HepG2 (cell line): Measurements from ENCODE around the gene GLDC. TPM values are rescaled to one million over a fixed set of nuclear protein-coding genes. Genes with fewer than 3 reads are reported as not detected.

Experiments used
- GZF1 ChIP-seq: sonication (generic); formaldehyde crosslinking; IDR thresholded peaks from 2 replicates; pipeline ENCODE4 v1.5.1; 2020; ENCODE audit warnings: mild to moderate bottlenecking, missing genetic modification reagents
- KLF15 ChIP-seq: sonication (generic); formaldehyde crosslinking; IDR thresholded peaks from 2 replicates; pipeline ENCODE4 v1.8.1; 2023; ENCODE audit warnings: borderline replicate concordance, mild to moderate bottlenecking, inconsistent platforms, missing genetic modification reagents, mixed read lengths
- MIER3 ChIP-seq: IDR thresholded peaks from 2 replicates; pipeline ENCODE4 v1.6.1; 2016; ENCODE audit warnings: missing compliant biosample characterization, borderline replicate concordance
- RBAK ChIP-seq: sonication (generic); formaldehyde crosslinking; IDR thresholded peaks from 2 replicates; pipeline ENCODE4 v1.5.1; 2020; ENCODE audit warnings: mild to moderate bottlenecking, missing genetic modification reagents
- RORA ChIP-seq: sonication (generic); formaldehyde crosslinking; IDR thresholded peaks from 2 replicates; pipeline ENCODE4 v1.5.0; 2020; ENCODE audit warnings: mild to moderate bottlenecking, missing genetic modification reagents, moderate library complexity
- RXRB ChIP-seq: IDR thresholded peaks from 2 replicates; pipeline ENCODE4 v1.6.1; 2016; ENCODE audit warnings: borderline replicate concordance, missing genetic modification reagents, missing compliant biosample characterization
- ZNF282 ChIP-seq: fragments of 450-650 bp; IDR thresholded peaks from 2 replicates; pipeline ENCODE4 v1.6.1; 2018; ENCODE audit not compliant: partially characterized antibody
- ZNF33A ChIP-seq: sonication (generic); formaldehyde crosslinking; IDR thresholded peaks from 2 replicates; pipeline ENCODE4 v1.5.1; 2020; ENCODE audit warnings: missing genetic modification reagents, mild to moderate bottlenecking, moderate library complexity, borderline replicate concordance
- ZNF354B ChIP-seq: sonication (generic); formaldehyde crosslinking; IDR thresholded peaks from 2 replicates; pipeline ENCODE4 v1.8.0; 2022; ENCODE audit warnings: mild to moderate bottlenecking, missing genetic modification reagents
- ZNF367 ChIP-seq: sonication (generic); formaldehyde crosslinking; IDR thresholded peaks from 2 replicates; pipeline ENCODE4 v1.4.0; 2020; ENCODE audit warnings: missing genetic modification reagents, borderline replicate concordance
- ZNF616 ChIP-seq: sonication (generic); formaldehyde crosslinking; IDR thresholded peaks from 2 replicates; pipeline ENCODE4 v1.5.0; 2020; ENCODE audit warnings: low read depth, mild to moderate bottlenecking, missing genetic modification reagents
- ZNF816 ChIP-seq: sonication (generic); formaldehyde crosslinking; IDR thresholded peaks from 2 replicates; pipeline ENCODE4 v1.8.0; 2022; ENCODE audit warnings: missing genetic modification reagents, mild to moderate bottlenecking, borderline replicate concordance
- polyA plus RNA-seq, 8 experiments: library from polyadenylated mRNA; depleted of rRNA in 3 of 8; stranded (reverse) in 7 of 8; unstranded in 1 of 8; fragments of >200 nt; fragmentation: Illumina TruSeq in 4 of 8; extraction: Trizol in 4 of 8; gene quantifications; 2 replicates each; pipeline versions ENCODE4 v1.2.1 to v1.2.3, GENCODE V29; 2011 to 2016; ENCODE audit warnings: low read depth in 4 of 8, missing spikeins in 1 of 8, mixed read lengths in 1 of 8; ENCODE audit not compliant: insufficient read depth in 1 of 8
- total RNA-seq, 5 experiments: library from RNA; depleted of rRNA; stranded (reverse); fragments of >200 nt; fragmentation: Illumina TruSeq; extraction: Trizol; gene quantifications; 2 replicates each; pipeline ENCODE4 v1.2.3, GENCODE V29; 2016; ENCODE audit warnings: low read depth in 1 of 5
- TF ChIP-seq, protein P1 (sequence below): sonication (generic); formaldehyde crosslinking; IDR thresholded peaks from 2 replicates; pipeline ENCODE4 v1.5.0; 2020; ENCODE audit warnings: mild to moderate bottlenecking, missing genetic modification reagents, borderline replicate concordance
- TF ChIP-seq, protein P2 (sequence below): sonication (generic); formaldehyde crosslinking; conservative IDR thresholded peaks from 2 replicates; pipeline ENCODE4 v1.4.0; 2020; ENCODE audit warnings: missing genetic modification reagents
- TF ChIP-seq, protein P3 (sequence below): sonication (generic); formaldehyde crosslinking; IDR thresholded peaks from 2 replicates; pipeline ENCODE4 v1.8.0; 2022; ENCODE audit warnings: missing genetic modification reagents, mild to moderate bottlenecking, inconsistent platforms, borderline replicate concordance
- TF ChIP-seq, protein P4 (sequence below): IDR thresholded peaks from 2 replicates; pipeline ENCODE4 v1.6.1; 2016; ENCODE audit warnings: mild to moderate bottlenecking, missing biosample characterization, missing genetic modification reagents
- TF ChIP-seq, protein P5 (sequence below): sonication (generic); formaldehyde crosslinking; IDR thresholded peaks from 2 replicates; pipeline ENCODE4 v1.5.0; 2020; ENCODE audit warnings: mild to moderate bottlenecking, missing genetic modification reagents, moderate library complexity

GLDC gene
- total and polyA plus RNA-seq, 2 of the 13 experiments (the other 11 are each of a cell fraction or from before 2014, with no cell fraction given): 59.3 to 115 TPM

DNA sequence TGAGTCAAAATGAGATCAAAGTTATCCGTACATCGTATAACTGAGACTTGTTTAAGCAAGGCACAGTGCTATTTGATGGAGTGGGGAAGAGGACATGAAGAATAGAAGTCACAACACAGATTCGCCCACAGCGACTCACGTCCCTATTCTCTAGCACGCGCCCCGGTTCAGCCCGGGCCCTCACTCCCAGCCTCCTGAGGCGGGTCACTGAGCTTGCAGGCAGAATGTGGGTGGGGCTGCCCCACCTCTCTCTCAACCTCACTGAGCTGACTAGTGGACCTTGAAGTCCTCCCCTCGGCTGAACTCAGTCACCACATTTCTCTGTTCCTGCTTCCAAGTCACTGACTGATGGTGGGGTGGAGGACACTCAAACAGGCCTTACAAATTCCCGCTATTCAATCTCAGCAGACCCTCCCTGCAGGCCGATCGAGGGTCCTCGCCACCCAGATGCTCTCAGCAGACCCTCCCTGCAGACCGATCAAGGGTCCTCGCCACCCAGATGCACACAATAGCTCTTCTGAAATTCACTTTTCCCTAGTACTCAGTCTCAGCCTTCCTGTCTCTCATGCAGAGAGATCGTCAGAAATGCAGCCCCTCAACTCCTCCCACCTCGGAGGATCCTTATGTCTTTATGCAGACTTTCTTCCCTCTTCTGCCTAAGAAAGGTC is 12.9 kb downstream of the GLDC start (continued):
- TF ChIP-seq, protein P1, sequence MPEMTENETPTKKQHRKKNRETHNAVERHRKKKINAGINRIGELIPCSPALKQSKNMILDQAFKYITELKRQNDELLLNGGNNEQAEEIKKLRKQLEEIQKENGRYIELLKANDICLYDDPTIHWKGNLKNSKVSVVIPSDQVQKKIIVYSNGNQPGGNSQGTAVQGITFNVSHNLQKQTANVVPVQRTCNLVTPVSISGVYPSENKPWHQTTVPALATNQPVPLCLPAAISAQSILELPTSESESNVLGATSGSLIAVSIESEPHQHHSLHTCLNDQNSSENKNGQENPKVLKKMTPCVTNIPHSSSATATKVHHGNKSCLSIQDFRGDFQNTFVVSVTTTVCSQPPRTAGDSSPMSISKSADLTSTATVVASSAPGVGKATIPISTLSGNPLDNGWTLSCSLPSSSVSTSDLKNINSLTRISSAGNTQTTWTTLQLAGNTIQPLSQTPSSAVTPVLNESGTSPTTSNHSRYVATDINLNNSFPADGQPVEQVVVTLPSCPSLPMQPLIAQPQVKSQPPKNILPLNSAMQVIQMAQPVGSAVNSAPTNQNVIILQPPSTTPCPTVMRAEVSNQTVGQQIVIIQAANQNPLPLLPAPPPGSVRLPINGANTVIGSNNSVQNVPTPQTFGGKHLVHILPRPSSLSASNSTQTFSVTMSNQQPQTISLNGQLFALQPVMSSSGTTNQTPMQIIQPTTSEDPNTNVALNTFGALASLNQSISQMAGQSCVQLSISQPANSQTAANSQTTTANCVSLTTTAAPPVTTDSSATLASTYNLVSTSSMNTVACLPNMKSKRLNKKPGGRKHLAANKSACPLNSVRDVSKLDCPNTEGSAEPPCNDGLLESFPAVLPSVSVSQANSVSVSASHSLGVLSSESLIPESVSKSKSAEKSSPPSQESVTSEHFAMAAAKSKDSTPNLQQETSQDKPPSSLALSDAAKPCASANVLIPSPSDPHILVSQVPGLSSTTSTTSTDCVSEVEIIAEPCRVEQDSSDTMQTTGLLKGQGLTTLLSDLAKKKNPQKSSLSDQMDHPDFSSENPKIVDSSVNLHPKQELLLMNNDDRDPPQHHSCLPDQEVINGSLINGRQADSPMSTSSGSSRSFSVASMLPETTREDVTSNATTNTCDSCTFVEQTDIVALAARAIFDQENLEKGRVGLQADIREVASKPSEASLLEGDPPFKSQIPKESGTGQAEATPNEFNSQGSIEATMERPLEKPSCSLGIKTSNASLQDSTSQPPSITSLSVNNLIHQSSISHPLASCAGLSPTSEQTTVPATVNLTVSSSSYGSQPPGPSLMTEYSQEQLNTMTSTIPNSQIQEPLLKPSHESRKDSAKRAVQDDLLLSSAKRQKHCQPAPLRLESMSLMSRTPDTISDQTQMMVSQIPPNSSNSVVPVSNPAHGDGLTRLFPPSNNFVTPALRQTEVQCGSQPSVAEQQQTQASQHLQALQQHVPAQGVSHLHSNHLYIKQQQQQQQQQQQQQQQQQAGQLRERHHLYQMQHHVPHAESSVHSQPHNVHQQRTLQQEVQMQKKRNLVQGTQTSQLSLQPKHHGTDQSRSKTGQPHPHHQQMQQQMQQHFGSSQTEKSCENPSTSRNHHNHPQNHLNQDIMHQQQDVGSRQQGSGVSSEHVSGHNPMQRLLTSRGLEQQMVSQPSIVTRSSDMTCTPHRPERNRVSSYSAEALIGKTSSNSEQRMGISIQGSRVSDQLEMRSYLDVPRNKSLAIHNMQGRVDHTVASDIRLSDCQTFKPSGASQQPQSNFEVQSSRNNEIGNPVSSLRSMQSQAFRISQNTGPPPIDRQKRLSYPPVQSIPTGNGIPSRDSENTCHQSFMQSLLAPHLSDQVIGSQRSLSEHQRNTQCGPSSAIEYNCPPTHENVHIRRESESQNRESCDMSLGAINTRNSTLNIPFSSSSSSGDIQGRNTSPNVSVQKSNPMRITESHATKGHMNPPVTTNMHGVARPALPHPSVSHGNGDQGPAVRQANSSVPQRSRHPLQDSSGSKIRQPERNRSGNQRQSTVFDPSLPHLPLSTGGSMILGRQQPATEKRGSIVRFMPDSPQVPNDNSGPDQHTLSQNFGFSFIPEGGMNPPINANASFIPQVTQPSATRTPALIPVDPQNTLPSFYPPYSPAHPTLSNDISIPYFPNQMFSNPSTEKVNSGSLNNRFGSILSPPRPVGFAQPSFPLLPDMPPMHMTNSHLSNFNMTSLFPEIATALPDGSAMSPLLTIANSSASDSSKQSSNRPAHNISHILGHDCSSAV (CRISPR knock-in tag): no peak
- TF ChIP-seq ZNF616 (CRISPR knock-in tag) (no peak), ZNF354B (CRISPR knock-in tag) (no peak), ZNF367 (CRISPR knock-in tag) (no peak), MIER3 (CRISPR knock-in tag) (no peak), ZNF816 (CRISPR knock-in tag) (no peak), GZF1 (CRISPR knock-in tag) (no peak), RBAK (CRISPR knock-in tag) (no peak), RXRB (CRISPR knock-in tag) (0 out of 2 replicates have a peak, but pooled peaks have one; percentile 17), KLF15 (CRISPR knock-in tag) (no peak), ZNF33A (no peak), RORA (CRISPR knock-in tag) (no peak), ZNF282 (no peak)
- TF ChIP-seq, protein P2, sequence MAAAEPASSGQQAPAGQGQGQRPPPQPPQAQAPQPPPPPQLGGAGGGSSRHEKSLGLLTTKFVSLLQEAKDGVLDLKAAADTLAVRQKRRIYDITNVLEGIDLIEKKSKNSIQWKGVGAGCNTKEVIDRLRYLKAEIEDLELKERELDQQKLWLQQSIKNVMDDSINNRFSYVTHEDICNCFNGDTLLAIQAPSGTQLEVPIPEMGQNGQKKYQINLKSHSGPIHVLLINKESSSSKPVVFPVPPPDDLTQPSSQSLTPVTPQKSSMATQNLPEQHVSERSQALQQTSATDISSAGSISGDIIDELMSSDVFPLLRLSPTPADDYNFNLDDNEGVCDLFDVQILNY (CRISPR knock-in tag): no peak
- TF ChIP-seq, protein P3, sequence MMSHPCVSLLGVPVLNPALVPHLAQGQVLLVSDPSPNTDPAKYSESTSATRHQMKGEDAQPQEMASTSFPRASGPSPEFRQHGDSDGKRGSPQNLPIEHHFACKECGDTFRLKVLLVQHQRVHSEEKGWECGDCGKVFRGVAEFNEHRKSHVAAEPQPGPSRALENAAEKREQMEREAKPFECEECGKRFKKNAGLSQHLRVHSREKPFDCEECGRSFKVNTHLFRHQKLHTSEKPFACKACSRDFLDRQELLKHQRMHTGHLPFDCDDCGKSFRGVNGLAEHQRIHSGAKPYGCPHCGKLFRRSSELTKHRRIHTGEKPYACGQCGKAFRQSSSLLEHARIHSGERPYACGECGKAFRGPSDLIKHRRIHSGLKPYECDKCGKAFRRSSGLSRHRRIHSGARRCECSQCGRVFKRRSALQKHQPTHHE (CRISPR knock-in tag): no peak
- TF ChIP-seq, protein P4, sequence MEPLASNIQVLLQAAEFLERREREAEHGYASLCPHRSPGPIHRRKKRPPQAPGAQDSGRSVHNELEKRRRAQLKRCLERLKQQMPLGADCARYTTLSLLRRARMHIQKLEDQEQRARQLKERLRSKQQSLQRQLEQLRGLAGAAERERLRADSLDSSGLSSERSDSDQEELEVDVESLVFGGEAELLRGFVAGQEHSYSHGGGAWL (CRISPR knock-in tag): no peak
- TF ChIP-seq, protein P5, sequence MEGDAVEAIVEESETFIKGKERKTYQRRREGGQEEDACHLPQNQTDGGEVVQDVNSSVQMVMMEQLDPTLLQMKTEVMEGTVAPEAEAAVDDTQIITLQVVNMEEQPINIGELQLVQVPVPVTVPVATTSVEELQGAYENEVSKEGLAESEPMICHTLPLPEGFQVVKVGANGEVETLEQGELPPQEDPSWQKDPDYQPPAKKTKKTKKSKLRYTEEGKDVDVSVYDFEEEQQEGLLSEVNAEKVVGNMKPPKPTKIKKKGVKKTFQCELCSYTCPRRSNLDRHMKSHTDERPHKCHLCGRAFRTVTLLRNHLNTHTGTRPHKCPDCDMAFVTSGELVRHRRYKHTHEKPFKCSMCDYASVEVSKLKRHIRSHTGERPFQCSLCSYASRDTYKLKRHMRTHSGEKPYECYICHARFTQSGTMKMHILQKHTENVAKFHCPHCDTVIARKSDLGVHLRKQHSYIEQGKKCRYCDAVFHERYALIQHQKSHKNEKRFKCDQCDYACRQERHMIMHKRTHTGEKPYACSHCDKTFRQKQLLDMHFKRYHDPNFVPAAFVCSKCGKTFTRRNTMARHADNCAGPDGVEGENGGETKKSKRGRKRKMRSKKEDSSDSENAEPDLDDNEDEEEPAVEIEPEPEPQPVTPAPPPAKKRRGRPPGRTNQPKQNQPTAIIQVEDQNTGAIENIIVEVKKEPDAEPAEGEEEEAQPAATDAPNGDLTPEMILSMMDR: 0 out of 2 replicates have a peak, but pooled peaks have one; percentile 7
